NCI-H2029 (cell line): ENCODE results near the gene ITFG1.
"Not testable (repeated sequence)": the region's sequence is repeated elsewhere in the genome, so short reads cannot be mapped to it uniquely, and the experiment has no call there.

ENCODE experiments used
- DNase-seq: peaks from one replicate; lab custom pipeline; 2025; lab: John Stamatoyannopoulos, UW

The ITFG1 gene

GRCh38 chr16:47413041-47413440 lies 47.8 kb downstream of the ITFG1 start:
- DNase-seq, result no peak

GRCh38 chr16:47408491-47408890 lies 52.4 kb downstream of the ITFG1 start:
- no peak for DNase-seq

DNA sequence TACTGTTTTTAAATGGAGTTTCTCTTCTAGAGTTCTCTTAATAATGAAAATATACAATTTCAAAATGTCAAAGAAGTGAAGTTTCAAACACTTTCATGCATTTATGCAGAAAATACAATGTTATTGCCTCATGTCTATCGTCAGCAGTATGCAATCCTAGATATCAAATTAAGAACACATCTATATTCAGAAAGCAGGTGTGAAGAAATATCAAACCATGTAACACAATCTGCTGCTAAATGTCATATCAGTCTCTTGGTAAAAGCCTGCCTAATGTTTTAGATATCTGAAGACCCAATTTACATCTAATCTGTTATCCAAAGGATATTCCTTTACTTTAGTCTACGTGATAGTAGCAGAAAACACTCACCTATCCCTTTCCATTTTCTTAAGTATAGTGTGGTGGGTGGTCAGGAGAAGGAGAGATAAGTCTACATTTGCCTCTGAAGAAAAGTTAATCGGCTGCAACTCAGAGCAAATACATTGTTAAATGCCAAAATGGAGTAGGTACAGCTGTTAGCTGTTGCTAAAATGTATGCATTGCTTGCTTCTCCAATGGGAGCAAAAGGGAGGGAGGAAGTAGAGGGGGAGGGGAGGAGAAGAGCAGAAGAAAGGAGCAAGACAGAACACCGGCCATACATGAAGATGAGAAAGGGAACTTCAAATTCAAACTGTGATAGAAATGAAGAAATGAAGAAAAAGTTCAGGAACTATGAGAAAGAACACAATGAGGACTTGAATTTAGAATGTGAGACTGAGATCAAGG lies 64.9 kb downstream of the ITFG1 start:
- no peak for DNase-seq

GRCh38 chr16:47392081-47392480 lies 68.8 kb downstream of the ITFG1 start:
- peak; percentile 33 for DNase-seq

- no peak for DNase-seq
These were observed 72.2 kb downstream of the ITFG1 start for GRCh38 chr16:47388705-47389104.

GRCh38 chr16:47387026-47387734 lies 73.7 kb downstream of the ITFG1 start:
- no peak for DNase-seq

DNA sequence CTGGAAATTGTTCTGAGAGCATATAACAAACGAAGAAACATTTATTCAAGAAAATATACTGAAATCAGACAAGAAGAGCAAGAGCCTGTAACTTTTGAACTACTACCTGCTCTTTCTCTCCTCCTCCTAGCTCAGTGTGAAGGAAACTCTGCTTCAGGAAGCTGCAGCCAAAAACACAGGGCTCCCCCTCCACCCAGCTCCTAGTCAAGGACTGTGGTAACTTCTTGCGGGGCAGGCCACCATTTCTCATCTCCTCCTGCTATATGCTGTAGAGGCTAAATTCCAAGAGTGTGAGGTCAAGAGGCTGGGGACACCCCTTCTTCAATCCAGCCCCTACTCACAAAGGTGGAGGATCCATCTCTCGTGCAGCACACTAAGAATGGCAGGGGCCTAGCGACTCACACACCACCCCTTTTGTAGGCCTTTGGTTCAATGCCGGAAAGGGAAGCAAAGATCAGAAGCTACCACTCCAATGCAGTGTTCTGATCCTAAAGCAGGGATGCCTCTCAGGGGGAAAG lies 74.6 kb downstream of the ITFG1 start:
- no peak for DNase-seq

DNA sequence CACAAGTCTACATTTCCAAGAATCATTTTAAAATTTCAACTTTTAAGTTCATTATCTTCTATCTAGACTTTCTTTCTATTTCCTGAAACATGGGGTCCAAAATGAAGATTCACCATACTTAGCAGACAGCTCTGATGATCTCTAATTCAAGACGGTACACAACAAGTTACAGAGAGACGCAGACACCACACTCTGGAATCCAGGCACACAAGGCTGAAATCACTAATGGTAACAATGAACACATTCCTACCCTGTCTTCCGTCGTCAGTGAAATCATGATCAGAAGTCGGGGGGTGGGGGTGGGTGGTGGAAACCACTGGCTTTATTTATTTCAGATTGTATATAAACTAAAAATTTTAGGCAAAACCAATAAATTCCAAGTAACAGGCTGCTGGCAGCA lies 78.5 kb downstream of the ITFG1 start:
- DNase-seq, result no peak

DNA sequence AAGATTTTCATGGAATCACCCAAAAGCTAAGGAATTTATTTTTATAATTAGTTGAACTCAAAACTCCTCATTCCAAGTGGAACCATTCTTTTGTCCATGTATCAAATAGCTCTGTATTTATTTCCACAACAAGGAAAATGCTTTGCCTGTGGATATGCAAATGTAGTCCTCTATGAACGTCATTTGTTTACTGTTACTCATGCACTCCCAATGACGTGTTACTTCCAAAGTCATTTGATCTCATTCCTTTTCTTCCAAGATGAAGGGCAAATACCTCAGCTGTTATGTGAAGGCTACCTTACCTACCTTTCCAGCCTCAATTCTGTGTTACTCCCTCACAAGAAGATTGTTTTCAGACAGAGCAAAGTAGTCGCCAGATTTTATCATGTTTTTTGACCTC lies 83.7 kb downstream of the ITFG1 start:
- no peak for DNase-seq

DNA sequence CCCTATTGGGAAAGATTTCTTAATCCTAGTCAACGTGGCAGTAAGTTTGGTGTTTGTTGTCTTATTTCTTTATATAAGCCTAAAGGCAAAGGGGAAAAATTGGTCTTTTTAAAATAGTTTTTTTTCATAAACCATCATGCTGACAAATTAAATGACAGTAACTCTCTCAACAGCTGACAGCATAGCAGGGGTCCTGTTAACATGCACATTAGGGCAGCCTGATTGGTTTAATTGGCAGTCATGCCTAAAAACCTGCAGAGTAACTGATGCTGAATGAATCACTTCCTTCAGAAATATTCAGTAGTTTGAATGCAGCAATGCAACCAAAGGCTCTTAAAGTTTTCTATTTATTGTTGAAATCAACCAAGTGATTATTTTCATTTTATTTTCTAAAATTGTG lies 85.4 kb downstream of the ITFG1 start:
- no peak for DNase-seq

DNA sequence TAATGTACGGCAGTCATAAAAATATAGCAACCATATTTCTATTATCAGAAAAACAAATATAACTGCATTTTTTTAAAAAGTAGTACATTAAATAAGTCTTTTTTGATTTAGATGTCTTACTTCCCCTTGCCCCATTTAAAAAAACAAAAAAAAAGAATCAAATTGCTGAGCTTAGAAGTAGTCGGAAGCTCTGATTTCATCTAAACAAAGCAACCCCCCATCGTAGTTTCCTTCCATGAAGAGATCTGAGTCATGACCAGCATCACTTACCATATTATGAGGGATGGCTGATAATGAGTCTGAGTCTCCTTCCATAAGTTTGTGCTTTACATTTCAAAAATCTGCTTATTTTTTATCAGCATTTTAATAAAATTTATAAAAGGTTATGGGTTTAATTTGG lies 86.2 kb downstream of the ITFG1 start:
- no peak for DNase-seq

DNA sequence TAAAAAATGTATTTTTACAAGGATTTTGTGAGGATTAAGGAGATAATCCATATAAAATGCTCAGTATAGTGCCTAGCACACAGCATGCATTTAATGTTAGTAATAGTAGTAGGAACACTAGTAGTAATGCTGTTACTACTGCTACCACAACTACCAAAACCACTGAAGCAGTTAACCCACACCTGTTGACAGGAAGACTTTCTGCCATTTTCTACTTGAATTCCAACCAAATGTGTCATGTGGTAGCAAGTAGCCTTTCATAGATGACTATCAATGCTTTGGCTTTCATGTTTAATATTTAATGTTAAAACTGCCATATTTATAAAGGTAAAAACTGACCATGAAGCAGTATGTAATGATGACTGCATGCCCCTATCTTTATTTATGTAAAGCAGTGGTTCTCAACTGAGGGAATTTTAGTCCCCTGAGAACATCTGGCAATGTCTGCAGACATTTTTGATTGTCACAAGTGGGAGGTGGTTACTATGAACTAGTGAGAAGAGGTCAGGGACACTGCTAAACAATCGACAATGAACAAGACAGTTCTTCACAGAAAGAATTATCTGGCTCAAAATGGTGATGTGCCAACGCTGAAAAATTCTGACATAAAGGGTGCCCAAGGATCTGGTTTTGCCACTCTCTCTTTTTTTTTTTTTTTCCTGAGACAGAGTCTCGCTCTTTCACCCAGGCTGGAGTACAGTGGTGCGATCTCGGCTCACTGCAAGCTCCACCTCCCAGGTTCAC lies 89.4 kb downstream of the ITFG1 start:
- DNase-seq, result no peak

- DNase-seq, result no peak
These were observed 90.3 kb downstream of the ITFG1 start for GRCh38 chr16:47370536-47370935.

GRCh38 chr16:47366228-47366627 lies 94.6 kb downstream of the ITFG1 start:
- no peak for DNase-seq

- DNase-seq, result no peak
These were observed 97.1 kb downstream of the ITFG1 start for GRCh38 chr16:47363761-47364160.

- no peak for DNase-seq
These were observed 101.4 kb downstream of the ITFG1 start for GRCh38 chr16:47359478-47359877.

DNA sequence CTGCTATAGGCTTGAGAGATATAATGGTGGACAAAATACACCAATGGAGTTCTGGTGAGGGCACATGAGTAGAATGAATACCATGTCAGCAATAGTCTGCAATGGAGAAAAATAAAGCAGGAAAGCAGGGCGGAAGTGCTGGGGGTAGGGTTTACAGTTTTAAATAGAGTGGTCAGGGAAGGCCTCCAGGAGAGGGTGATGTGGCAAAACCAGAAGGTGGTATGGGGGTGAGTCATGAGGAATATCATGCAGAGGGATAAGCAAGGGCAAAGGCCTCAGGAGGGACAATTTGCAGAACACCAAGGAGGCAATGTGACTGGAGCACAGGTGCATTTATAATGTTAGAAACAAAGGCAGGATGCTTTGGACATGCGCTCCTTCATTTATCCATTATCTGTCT lies 102.0 kb downstream of the ITFG1 start:
- DNase-seq, result no peak

GRCh38 chr16:47349029-47349428 lies 111.8 kb downstream of the ITFG1 start:
- not testable (repeated sequence) for DNase-seq

DNA sequence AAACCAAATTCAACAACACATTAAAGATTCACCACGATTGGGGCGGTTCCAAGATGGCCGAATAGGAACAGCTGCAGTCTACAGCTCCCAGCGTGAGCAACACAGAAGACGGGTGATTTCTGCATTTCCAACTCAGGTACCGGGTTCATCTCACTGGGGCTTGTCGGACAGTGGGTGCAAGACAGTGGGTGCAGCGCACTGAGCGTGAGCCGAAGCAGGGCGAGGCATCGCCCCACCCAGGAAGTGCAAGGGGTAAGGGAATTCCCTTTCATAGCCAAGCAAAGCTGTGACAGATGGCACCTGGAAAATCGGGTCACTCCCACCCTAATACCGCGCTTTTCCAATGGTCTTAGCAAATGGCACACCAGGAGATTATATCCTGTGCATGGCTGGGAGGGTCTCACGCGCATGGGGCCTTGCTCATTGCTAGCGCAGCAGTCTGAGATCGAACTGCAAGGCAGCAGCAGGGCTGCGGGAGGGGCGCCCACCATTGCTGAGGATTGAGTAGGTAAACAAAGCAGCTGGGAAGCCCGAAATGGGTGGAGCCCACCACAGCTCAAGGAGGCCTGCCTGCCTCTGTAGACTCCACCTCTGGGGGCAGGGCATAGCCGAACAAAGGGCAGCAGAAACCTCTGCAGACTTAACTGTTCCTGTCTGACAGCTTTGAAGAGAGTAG lies 113.7 kb downstream of the ITFG1 start:
- DNase-seq, result not testable (repeated sequence)

- no peak for DNase-seq
These were observed 118.8 kb downstream of the ITFG1 start for GRCh38 chr16:47342055-47342454.

- DNase-seq, result not testable (repeated sequence)
These were observed 130.3 kb downstream of the ITFG1 start for GRCh38 chr16:47330562-47330961.

GRCh38 chr16:47324309-47324708 lies 136.6 kb downstream of the ITFG1 start:
- not testable (repeated sequence) for DNase-seq
